ENCODE results near the gene AIM2.
A peak's percentile ranks its signal among the peaks of the same experiment; 100 is the strongest.
"Not testable (repeated sequence)": the region's sequence is repeated elsewhere in the genome, so short reads cannot be mapped to it uniquely, and the experiment has no call there.

The AIM2 gene

GRCh38 chr1:159065106-159065505 is 11.5 kb downstream of the AIM2 start:
- no peak overlapping the region for H3K27ac ChIP-seq
- TF ChIP-seq ZFX (IDR thresholded peaks at IDR 0.05; ENCODE audit: borderline replicate concordance) (no peak), CTCF (IDR thresholded peaks at IDR 0.05) (no peak)

- no peak overlapping the region for H3K27ac ChIP-seq
- TF ChIP-seq ZFX (IDR thresholded peaks at IDR 0.05; ENCODE audit: borderline replicate concordance): no peak
- TF ChIP-seq CTCF (IDR thresholded peaks at IDR 0.05): no peak
These were observed 17.8 kb downstream of the AIM2 start for GRCh38 chr1:159058751-159059150.

GRCh38 chr1:159056069-159056698 is 20.4 kb downstream of the AIM2 start:
- peak; percentile 40 for TF ChIP-seq CTCF (IDR thresholded peaks at IDR 0.05)
- TF ChIP-seq ZFX (IDR thresholded peaks at IDR 0.05; ENCODE audit: borderline replicate concordance): no peak
- H3K27ac ChIP-seq: no peak overlapping the region

- no peak for TF ChIP-seq ZFX (IDR thresholded peaks at IDR 0.05; ENCODE audit: borderline replicate concordance)
- no peak for TF ChIP-seq CTCF (IDR thresholded peaks at IDR 0.05)
- no peak overlapping the region for H3K27ac ChIP-seq
These were observed 21.4 kb downstream of the AIM2 start for GRCh38 chr1:159055181-159055641.

GRCh38 chr1:159054427-159054826 is 22.1 kb downstream of the AIM2 start:
- no peak overlapping the region for H3K27ac ChIP-seq
- TF ChIP-seq ZFX (IDR thresholded peaks at IDR 0.05; ENCODE audit: borderline replicate concordance) (no peak), CTCF (IDR thresholded peaks at IDR 0.05) (no peak)

GRCh38 chr1:159051436-159051835 is 25.1 kb downstream of the AIM2 start:
- TF ChIP-seq ZFX (IDR thresholded peaks at IDR 0.05; ENCODE audit: borderline replicate concordance) (no peak), CTCF (IDR thresholded peaks at IDR 0.05) (no peak)

GRCh38 chr1:159046486-159046885 is 30.1 kb downstream of the AIM2 start:
- H3K27ac ChIP-seq: not testable (repeated sequence)

More at GRCh38 chr1:159051436-159051835, 25.1 kb downstream of the AIM2 start:
- no peak overlapping the region for H3K27ac ChIP-seq
